Measurements from ENCODE around the gene OS9. TPM values are rescaled to one million over a fixed set of nuclear protein-coding genes. Genes with fewer than 3 reads are reported as not detected.

Gene OS9
- total RNA-seq, 1 donor from 2014 or later, result 150 TPM

DNA sequence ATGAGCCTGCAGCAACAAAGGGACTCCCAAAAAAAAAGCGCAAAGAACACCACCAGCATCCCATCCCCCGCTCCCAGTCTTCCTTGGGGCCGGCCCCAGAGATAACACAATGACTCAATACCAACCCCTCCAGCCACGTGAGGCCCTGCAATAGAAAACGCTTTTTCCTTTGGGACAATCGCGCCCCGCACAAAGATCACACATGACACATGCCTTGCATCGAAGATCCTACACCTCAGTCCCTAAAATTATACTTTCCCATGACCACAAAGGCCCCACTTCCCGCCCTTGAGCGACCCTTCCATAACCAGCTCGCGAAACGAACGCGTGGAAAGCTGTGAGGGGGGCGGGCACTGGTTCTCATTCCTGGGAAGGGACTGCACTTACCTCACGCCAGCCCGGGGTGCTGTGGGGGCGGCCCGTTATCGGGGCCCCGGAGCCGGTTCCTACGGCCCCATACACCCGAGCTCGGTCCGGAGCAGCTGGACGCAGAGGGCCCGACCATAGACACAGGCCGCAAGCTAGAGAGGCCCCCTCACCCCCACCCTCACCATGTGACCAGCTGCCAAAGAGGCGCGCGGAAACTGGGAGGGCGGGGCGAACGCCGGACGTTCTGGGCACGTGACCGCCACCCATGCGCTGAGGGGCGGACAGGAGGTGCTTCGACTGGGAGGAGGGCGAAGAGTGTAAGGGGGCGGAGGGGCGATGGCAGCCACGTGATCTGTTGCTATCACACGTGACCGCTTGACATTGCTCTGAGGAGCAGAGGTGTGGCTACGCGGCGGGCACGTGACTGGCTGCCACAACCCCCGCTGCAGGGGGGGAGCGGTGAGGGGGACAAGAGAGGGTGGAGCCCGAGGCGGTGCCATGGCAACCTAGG is 58.1 kb downstream of the OS9 start, which contains the start of gene CDK4:
Gene CDK4, minus strand, starts transcription at position 523 of the 880 bp plus-strand sequence. CDS start 593 bp downstream, outside the sequence.
- DNase-seq (ENCODE audit: low spot score), result peak; percentile 100

DNA sequence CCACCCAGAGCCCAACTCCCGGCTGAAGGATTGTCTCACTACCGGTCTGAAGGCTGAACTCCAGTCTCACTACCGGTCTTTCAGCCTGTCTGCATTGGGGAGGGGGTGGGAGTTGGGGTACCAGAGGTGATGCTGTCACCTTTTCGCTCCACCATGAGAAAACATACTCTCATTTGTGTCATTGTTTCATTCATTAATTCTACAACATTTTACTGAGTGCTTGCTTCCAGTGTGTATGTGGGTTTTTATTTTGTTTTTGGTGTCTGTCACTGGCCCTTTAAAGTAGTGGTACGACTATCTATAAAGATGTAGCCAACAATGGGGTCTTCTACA is 58.7 kb downstream of the OS9 start:
- no peak for DNase-seq (ENCODE audit: low spot score)

DNA sequence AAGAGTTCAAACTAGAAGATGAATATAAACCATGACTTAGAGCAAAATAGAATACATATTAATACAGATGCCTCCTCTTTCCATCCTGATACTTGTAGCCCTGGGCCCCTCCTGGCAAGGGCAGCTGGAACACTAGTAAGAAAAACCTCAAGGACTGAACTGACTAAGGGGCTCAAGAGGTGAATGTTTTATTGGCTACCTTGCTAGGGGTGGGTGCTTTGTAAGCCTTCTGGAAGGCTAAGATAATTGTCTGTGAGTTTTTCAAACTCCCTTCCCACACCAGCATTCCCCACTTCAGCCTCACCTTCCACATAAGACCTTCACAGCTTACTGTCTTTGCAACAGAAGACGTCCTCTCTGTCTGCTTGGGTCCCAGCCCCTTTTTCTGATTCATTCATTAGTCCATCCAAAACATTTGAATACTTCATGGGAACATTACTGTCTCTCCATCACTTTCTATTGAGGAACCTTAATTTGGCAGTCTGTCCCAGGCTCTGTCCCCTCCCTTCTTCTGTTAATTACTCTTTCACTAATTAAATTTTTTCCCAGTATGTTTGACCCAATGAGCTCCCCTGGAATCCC is 59.9 kb downstream of the OS9 start:
- DNase-seq (ENCODE audit: low spot score), result no peak

DNA sequence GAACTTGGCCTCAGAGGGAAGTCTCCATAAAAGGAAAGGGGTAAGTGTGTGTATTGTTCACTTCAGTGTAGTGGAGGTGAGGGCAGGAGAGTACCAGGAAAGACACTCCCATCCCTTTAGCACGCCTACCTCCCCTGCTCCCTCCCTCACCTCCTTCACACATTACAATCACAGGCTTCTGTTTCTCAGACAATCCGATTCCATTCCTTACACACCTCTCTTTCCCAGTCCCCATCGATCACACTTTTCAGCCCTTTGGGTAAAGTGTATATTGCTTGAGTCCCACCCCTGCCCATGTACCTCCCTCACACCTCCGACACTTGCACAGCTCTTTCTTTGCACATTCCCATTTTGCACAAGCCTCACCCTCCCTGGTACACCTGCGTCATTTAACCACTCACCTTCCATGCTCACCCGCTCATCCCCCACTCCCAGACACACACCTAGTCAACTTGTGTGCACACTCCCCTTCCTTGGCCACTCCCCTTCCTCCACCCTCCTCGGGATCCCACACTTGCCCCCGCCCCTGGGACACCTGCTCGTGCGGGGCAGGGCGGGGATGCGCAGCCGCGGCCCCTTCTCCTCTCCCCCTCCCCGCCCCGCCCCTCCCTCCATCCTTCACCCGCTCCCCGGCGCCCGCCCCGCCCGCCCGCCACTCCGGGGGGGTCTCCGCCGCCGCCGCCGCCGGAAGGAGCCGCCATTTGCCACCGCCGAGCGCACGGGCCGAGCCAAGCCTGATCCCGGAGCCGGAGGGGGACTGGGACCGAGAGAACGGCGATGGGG is 60.7 kb downstream of the OS9 start, which contains the start of gene MARCHF9:
Gene MARCHF9, plus strand, starts transcription at position 693 of the 783 bp plus-strand sequence. CDS start 426 bp downstream, outside the sequence.
- DNase-seq (ENCODE audit: low spot score), result peak; percentile 55

DNA sequence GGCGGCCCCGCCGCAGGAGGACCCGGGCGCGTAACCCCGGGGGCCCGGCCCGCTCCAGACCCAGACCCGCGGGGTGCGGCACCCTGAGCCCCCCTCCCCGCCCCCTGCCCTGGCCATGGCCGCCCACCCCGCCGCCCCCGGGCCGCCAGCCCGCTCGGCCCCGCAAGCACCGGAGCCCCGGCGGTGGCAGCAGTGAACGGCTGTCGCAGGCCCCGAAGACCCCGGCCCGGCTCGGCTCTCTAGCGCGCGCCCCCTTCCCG is 61.2 kb downstream of the OS9 start:
- no peak for DNase-seq (ENCODE audit: low spot score)

DNA sequence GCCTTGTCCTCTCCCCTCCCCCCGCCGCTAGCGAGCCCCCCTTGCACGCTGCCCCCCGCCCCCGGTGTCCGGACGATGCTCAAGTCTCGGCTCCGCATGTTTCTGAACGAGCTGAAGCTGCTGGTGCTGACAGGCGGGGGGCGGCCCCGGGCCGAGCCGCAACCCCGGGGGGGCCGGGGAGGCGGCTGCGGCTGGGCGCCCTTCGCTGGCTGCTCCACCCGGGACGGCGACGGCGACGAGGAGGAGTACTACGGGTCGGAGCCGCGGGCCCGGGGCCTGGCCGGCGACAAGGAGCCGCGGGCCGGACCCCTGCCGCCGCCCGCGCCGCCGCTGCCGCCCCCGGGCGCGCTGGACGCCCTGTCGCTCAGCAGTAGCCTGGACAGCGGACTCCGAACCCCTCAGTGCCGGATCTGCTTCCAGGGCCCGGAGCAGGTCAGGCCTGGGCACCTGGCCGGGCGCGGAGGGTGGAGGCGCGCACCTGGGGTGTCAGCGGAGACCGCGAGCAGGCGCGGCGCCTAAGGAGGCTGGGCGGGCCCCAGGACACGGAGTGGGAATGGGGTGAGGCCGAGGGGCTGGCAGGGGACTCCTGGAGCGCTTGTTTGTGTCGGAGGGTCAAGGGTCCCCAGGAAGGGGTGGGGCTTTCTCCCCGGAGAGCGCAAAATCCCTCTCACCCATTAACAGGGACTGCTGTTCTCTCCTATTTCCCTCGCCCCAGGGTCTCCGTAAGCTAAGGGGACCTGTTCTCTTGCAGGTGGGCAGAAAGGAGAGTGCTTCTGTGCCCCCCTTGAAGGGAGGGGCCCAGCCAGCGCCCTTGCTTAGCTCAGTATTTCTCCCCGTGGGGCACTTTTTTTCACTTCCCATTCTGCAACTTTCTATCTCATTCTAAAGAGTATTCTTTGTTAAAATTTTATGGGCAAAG is 61.8 kb downstream of the OS9 start:
- DNase-seq (ENCODE audit: low spot score), result no peak

DNA sequence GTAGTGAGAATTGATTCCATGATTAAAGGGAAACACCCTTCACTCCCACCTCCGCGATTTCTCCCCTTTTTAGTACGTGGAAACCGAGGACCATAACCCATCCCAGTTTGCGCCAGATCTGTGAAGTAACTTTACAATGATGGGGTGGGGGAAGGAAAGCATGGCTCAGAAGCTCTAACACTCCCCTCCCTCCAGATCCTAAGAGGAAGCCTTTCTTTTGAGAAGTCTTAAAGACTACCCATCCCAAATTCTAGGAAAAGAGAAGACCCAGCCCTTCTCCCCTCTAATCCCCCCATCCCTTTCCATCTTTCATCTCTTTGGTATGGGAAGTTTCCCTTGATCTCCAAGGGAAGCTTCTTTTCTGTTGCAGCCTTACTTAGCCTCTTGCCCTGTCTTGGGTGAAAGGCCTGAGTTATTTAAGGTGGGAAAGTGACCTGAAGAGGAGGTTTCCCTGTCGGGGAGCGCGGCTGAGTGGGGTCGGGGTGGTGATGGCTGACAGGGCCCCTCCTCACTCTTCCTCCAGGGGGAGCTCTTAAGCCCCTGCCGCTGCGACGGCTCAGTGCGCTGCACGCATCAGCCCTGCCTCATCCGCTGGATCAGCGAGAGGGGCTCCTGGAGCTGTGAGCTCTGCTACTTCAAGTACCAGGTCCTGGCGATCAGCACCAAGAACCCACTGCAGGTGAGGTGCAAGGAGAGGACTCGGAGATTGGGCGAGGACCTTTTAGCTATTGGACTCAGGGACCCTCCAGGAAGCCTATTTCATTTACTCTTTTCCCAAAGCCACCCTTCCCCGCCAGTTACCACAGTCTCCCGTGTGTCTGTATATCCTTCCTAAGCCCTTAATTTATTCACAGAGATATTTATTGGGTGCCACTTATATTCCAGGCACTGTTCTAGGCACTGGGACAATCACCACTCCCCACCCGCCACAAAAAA is 62.7 kb downstream of the OS9 start:
- DNase-seq (ENCODE audit: low spot score), result no peak

DNA sequence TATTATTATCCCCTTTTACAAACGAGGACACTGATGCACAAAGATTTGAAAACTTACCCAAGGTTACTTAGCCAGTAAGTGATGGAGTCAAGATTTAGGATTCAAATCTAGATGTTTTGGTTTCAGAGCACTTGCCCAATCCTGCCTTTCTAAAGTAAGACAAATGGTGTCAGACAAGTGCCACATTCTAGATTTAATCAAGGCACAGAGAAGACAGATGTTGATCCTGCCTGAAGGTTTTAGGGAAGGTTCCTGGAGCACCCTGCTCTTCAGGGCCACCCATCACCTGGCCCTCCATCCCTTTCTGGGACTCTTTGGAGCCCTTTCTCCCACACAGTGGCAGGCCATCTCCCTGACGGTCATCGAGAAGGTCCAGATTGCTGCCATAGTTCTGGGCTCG is 63.8 kb downstream of the OS9 start:
- DNase-seq (ENCODE audit: low spot score), result no peak

DNA sequence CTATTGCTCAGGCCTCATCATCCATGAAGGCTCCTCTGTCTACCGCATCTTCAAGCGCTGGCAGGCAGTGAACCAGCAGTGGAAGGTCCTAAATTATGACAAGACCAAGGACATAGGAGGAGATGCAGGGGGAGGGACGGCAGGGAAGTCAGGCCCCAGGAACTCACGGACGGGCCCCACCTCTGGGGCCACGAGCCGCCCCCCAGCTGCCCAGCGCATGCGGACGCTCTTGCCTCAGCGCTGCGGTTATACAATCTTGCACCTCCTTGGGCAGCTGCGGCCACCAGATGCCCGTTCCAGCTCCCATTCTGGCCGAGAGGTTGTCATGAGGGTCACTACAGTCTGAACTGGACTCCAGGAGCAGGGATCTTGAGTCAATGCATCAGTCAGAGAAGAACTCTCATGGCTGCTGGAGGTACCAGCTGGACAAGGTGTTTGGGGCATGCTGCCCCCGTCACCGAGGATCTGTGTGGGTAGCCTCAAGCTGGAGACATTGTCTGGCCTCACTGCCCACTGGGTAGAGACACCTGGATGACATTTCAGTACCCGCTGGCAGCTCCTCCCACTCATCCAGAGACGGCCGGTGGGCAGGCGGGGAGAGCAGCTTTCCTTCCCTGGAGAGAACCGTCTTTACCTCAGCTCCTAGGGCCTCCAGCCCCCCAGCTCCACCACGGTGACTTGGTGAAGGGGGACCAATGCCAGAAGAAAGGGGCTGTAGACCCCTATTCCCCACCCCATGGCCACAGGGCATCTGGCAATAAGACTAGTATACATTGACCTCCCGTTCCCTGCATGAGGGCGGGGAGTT is 64.8 kb downstream of the OS9 start:
- no peak for DNase-seq (ENCODE audit: low spot score)

DNA sequence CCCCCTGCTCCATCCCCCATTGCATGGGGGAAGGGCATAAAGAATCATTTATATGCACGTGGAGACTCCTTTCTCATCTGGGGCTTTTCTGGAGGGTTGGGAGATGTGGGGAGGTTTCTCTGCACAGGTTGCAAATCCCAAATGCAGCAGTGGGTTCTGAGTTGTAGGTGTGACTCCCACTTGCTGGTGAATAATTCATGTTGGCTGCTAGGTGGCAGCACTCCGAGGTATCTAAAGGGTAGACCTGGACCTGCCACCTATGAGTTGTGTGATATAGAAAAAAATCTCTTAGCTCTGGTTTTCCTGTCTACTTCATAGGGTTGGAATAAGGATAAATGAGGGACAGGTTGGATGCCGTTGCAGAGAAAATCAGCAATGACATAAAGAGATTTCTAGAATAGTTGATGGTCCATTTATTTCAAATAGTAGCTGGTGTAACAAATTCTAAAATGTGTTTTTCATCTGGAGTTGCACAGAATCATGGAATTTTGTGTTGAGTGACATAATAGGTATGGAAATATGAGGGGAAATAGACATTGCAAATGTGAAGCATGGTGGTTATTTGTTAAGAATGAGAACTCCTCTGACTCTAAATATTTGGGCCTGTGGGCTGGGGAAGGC is 65.5 kb downstream of the OS9 start:
- no peak for DNase-seq (ENCODE audit: low spot score)

DNA sequence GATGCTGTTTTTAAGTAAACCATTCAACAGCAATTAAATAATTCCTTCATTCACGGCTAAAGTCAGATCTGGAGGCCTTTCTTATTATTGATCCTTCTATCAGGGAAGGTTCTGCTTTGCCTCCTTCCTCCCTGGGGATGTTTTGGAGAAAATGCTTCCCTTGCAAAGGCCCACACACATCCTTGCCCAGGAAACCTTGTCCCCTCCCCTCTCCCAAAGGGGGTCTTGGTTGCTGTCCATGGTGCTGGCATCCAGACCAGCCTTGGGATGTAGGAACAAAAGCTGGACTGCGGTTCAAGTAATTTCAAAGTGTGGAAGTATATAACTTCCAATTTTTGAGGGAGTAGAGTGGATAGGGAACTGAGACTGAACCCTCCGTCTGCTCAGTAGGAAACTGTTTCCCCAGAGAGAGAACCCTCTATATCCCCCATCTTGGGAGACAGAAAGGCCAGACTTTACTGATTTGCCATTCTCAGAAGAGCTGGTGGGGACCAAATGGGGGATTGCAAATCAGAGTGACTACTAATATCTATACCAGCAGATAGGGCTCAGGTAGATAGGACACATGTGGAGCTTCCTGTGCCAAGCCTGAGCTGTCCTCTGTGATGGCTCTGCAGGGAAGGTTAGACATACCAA is 66.5 kb downstream of the OS9 start:
- DNase-seq (ENCODE audit: low spot score), result no peak

DNA sequence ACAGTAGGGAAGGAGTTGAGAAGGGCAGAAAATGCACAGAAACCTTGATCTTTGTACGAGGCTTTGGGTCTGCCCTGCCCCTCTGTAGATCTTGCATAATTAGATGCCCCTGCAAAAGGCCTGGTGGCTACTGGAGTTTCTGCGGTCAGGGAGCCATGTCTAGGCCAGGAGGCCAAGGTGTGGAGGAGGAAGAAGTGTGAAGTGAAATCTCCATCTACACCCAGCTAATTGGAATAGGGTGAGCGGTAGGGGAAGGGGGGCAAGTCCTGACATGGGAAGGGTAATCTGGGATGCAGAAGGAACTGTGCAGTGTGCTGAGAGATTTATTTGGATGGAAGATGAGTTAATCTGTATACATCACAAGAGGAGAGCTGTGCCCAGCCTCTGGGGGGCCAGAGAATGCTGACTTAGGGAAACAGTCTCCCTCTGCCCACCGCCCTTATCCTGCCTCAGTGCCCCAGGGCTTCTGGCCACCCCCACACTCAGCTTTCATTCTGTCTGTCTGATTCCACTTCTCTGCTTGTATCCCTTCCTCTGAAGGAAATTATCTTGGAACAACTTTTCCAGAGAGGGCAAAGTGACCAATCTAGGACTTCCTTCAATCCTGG is 67.6 kb downstream of the OS9 start:
- no peak for DNase-seq (ENCODE audit: low spot score)

DNA sequence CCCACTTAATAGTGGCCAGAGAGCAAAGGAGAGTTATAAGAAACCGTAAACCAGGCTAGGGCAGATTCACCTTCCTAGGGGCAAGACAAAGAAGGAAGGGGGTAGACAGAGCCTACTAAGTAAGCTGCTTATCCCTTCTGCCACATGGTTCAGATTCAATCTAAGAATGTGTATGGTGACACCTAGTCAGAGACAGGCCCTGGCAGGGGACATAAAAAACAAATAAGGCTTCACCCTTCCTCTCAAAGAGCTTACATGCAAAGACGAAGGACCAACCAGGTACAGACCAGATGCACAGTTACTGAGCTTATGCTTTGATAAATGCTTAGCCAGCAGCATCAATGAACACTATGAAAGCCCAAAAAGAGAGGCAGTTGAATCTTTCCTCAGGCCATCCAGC is 68.5 kb downstream of the OS9 start:
- no peak for DNase-seq (ENCODE audit: low spot score)

DNA sequence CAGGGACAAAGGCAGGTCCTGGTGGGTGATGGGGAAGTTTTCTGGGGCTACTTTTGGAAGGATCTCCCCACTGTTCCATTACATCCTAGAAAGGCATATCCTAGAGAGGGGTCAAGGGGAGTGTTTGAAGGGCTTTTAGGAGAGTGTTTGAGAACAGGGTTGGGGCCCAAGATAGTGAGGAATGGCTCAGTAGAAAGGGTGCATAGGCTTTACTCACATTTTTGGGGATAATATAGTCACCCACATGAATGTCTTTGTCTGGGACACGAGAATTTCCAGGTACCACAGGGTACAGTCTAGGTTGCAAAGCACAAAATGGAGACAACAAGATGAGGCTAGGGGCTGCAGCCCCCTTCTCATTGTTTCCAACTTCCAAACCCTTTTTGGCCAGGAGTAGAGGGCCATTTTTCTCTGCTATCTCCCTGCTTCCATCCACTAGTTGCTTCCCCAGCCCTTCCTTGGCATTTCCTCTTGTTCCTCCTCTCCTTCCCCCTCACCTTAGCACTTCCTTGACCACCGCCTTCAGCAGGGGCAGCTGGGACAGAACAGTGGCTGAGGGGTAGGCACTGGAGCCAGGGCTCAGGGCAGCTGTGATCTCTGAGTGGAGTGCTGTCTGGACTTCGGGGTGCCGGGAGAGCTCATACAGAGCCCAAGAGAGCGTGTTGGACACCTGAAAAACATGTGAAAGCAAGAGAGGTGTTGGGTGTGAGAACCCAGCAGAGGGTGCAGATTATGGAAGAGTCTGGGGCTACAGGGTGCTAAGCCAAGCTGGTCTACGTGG is 70.1 kb downstream of the OS9 start:
- no peak for DNase-seq (ENCODE audit: low spot score)

DNA sequence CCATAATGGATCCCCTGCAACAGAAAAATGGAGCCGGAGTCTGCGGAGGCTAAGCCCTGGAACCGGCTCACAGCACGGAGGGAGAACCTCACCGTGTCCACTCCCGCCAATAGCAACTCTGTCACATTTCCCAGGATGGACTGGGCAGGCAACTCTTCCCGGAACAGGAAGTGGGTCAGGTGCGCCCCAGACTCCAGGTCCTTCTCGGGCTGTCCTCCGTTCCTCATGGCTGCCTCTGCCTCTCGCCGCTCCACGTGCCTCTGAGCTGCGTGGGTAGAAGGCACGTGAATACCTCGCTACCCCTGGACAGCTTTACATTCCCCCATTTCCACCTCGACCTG is 70.7 kb downstream of the OS9 start:
- DNase-seq (ENCODE audit: low spot score), result no peak

DNA sequence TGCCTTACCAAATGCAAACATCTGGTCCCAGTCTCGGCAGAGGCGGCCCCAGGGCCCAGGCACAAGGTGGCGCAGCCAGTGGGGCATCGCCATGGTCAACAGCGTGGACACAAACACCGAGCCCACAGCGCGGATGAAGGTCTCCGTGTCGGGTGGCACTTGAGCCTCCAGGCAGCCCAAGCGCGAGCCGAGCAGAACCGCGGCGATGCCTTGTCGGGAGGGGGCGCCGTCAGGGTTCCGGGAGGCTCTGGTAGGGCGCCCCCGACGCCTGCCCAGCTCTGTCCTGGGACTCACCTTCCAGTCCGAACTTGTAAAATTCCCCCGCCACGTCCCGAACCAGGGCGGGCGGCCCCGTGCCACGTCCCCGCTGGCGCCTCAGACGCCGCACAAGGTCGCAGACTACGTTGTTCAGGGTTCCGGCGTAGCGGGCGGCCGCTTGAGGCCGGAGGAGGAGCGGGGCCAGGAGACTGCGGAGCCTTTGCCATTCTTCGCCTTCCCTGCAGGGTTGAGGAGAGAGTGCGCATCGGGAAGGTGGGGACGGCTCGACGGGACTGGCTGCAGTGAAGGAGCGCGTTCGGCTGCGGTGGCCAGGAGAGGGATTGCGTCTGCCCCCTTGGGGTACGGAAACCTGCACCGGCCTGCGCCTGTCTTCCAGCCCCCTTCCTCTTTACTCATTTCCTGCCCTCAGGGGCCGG is 71.2 kb downstream of the OS9 start:
- peak; percentile 17 for DNase-seq (ENCODE audit: low spot score)

Data from umbilical cord (tissue), 2 donors.